BLaER1 treated with 17β-estradiol and CSF1 and Interleukin-3, amounts not matched to agents 10 nM and 100 nM (cell line): Measurements from ENCODE around the gene TMEM269.
"Not testable (repeated sequence)": the region's sequence is repeated elsewhere in the genome, so short reads cannot be mapped to it uniquely, and the experiment has no call there.

Source experiments
- H3K27ac ChIP-seq, 11 experiments: shearing (Covaris generic); formaldehyde crosslinking; 2 replicates each; pipeline ENCODE4 v1.8.1; 2022
- H3K27me3 ChIP-seq, 11 experiments: shearing (Covaris generic); formaldehyde crosslinking; 2 replicates each; pipeline ENCODE4 v1.8.1; 2022
- H3K36me3 ChIP-seq, 11 experiments: shearing (Covaris generic); formaldehyde crosslinking; 2 replicates each; pipeline ENCODE4 v1.8.1; 2022
- H3K4me1 ChIP-seq, 10 experiments: shearing (Covaris generic); formaldehyde crosslinking; 2 replicates each; pipeline ENCODE4 v1.8.1; 2022
- H3K4me2 ChIP-seq, 11 experiments: shearing (Covaris generic); formaldehyde crosslinking; 2 replicates each; pipeline ENCODE4 v1.8.1; 2022
- H3K4me3 ChIP-seq, 10 experiments: shearing (Covaris generic); formaldehyde crosslinking; 2 replicates each; pipeline ENCODE4 v1.8.1; 2022
- H3K9ac ChIP-seq, 11 experiments: shearing (Covaris generic); formaldehyde crosslinking; 2 replicates each; pipeline ENCODE4 v1.8.1; 2022
- H3K9me3 ChIP-seq, 11 experiments: shearing (Covaris generic); formaldehyde crosslinking; replicated peaks in 1 of 11; 2 replicates each; pipeline ENCODE4 v1.8.1; 2022
- H4K20me1 ChIP-seq, 11 experiments: shearing (Covaris generic); formaldehyde crosslinking; 2 replicates each; pipeline ENCODE4 v1.8.1; 2022
- Cebpa-rat ChIP-seq, 11 experiments: shearing (Covaris generic); IDR thresholded peaks; 2 replicates each; pipeline ENCODE4 v1.8.1; 2022

The TMEM269 gene

GRCh38 chr1:42793824-42794223 lies 9.0 kb downstream of the TMEM269 start:
- no peak overlapping the region for H3K9ac ChIP-seq
- H3K4me1 ChIP-seq, result no peaks in the 10 kb centered on the region
- H3K27me3 ChIP-seq, result no peaks in the 10 kb centered on the region
- no peak overlapping the region for H3K27ac ChIP-seq
- H3K4me3 ChIP-seq, result no peak overlapping the region
- no peaks in the 10 kb centered on the region for H3K9me3 ChIP-seq
- H3K4me2 ChIP-seq, result no peak overlapping the region
- H3K36me3 ChIP-seq, result no peaks in the 10 kb centered on the region
- TF ChIP-seq Cebpa-rat (IDR thresholded peaks at IDR 0.05), result no peak
- H4K20me1 ChIP-seq, result no peaks in the 10 kb centered on the region

GRCh38 chr1:42797414-42797813 lies 12.6 kb downstream of the TMEM269 start:
- Histone ChIP-seq H3K4me3 (no peak overlapping the region), H4K20me1 (no peaks in the 10 kb centered on the region), H3K4me2 (no peak overlapping the region), H3K4me1 (peaks cover 0 to 8% (median 3%) of the 10 kb centered on the region in 10 experiments; a peak in 9 of 20 replicates), H3K9ac (no peak overlapping the region), H3K27me3 (no peaks in the 10 kb centered on the region), H3K36me3 (no peaks in the 10 kb centered on the region), H3K27ac (no peak overlapping the region), H3K9me3 (no peaks in the 10 kb centered on the region)
- TF ChIP-seq Cebpa-rat (IDR thresholded peaks at IDR 0.05), result no peak

GRCh38 chr1:42797979-42798378 lies 13.2 kb downstream of the TMEM269 start:
- H3K27ac ChIP-seq, result no peak overlapping the region
- H3K4me3 ChIP-seq, result no peak overlapping the region
- no peak overlapping the region for H3K4me2 ChIP-seq
- no peaks in the 10 kb centered on the region for H4K20me1 ChIP-seq
- H3K9me3 ChIP-seq, result no peaks in the 10 kb centered on the region
- H3K27me3 ChIP-seq, result no peaks in the 10 kb centered on the region
- TF ChIP-seq Cebpa-rat (IDR thresholded peaks at IDR 0.05), result no peak
- no peak overlapping the region for H3K9ac ChIP-seq
- H3K36me3 ChIP-seq, result no peaks in the 10 kb centered on the region
- peaks cover 0 to 8% (median 3%) of the 10 kb centered on the region in 10 experiments; a peak in 9 of 20 replicates for H3K4me1 ChIP-seq

DNA sequence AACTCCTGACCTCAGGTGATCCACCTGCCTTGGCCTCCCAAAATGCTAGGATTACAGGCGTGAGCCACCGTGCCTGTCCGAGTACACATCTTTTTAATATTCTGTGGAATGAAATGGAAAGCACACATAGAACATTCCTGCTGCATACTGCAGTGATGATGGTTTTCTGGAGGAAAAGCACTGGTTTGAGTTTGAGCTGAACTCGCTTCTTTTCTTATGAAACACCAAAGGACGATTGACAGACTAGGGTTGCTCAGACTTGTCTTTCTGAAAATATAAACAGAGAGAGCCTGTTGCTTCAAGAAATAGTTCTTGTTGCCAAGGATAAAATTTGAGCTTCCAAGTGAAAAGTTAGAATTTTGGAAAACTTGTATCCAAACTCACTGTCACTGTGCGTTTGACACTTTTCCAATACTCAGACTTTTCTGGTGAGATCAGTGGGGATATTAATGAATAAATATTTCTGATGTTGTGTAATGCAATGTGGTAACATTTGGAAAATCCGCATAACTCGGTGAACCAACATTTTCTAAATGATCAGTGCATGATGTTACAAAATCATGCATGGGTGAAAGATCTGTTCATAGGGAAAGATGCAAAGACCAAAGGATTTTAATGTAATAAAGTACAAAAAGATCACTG lies 17.2 kb downstream of the TMEM269 start:
- Histone ChIP-seq H3K27ac (no peak overlapping the region), H3K4me2 (no peak overlapping the region), H3K27me3 (no peaks in the 10 kb centered on the region), H4K20me1 (no peaks in the 10 kb centered on the region), H3K4me3 (no peak overlapping the region), H3K9me3 (peaks cover 18 to 25% (median 22%) of the 10 kb centered on the region in 11 experiments), H3K4me1 (peaks cover 0 to 8% (median 3%) of the 10 kb centered on the region in 10 experiments; a peak in 9 of 20 replicates), H3K9ac (no peak overlapping the region), H3K36me3 (peaks cover 23 to 35% (median 26%) of the 10 kb centered on the region in 11 experiments)
- no peak for TF ChIP-seq Cebpa-rat (IDR thresholded peaks at IDR 0.05)

- TF ChIP-seq Cebpa-rat (IDR thresholded peaks at IDR 0.05), result no peak
- Histone ChIP-seq H3K4me2 (no peak overlapping the region), H3K27ac (no peak overlapping the region), H3K9me3 (peaks cover 18 to 25% (median 22%) of the 10 kb centered on the region in 11 experiments), H4K20me1 (peaks cover 0 to 4% (median 0%) of the 10 kb centered on the region in 11 experiments; a peak in 1 of 22 replicates), H3K4me1 (peaks cover 0 to 10% (median 0%) of the 10 kb centered on the region in 10 experiments; a peak in 6 of 20 replicates), H3K36me3 (peaks cover 23 to 49% (median 40%) of the 10 kb centered on the region in 11 experiments), H3K9ac (no peak overlapping the region), H3K27me3 (no peaks in the 10 kb centered on the region), H3K4me3 (no peak overlapping the region)
These were observed 21.4 kb downstream of the TMEM269 start for GRCh38 chr1:42806171-42806570.

- Histone ChIP-seq H3K9ac (no peak overlapping the region), H3K4me3 (no peak overlapping the region), H3K27me3 (no peaks in the 10 kb centered on the region), H3K4me1 (peaks cover 0 to 10% (median 0%) of the 10 kb centered on the region in 10 experiments; a peak in 6 of 20 replicates), H4K20me1 (peaks cover 0 to 4% (median 0%) of the 10 kb centered on the region in 11 experiments; a peak in 1 of 22 replicates), H3K36me3 (peaks cover 23 to 53% (median 42%) of the 10 kb centered on the region in 11 experiments), H3K27ac (no peak overlapping the region), H3K9me3 (peaks cover 18 to 25% (median 22%) of the 10 kb centered on the region in 11 experiments), H3K4me2 (no peak overlapping the region)
- TF ChIP-seq Cebpa-rat (IDR thresholded peaks at IDR 0.05), result no peak
These were observed 21.8 kb downstream of the TMEM269 start for GRCh38 chr1:42806593-42806992.

DNA sequence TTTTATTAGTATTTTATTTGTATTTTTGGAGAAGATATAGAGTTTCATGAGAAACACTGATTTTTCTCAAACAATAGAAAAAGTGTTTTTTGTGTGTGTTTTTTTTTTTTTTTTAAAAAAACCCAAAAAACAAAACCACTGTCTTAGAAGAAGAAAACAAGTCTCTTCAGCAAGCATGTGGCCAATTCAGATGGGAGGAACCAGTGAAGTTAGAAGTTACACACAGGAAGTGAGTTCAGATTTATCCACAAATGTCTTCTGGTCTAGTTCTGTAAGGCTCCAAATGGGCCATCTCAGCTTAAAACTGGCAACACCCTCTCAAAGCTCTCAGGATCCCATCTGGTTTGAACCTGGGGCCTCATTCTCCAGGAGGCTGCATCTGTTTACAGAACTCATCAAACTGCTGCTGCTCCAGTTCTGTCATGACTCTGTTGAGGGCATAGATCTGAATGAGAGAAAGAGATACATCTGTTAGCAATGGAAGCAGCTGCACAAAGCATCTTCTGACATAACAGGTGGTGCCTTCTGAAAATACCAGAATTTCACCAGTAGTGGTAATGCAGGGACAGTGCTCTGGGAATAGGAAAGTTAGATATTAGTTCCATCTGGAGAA lies 22.4 kb downstream of the TMEM269 start:
- no peak overlapping the region for H3K9ac ChIP-seq
- peak overlapping the region in 1 of 11 experiments; percentile 13; a peak in 2 of 22 replicates for H3K4me2 ChIP-seq
- H3K4me1 ChIP-seq, result peaks cover 0 to 10% (median 0%) of the 10 kb centered on the region in 10 experiments; a peak in 6 of 20 replicates
- peaks cover 0 to 4% (median 0%) of the 10 kb centered on the region in 11 experiments; a peak in 1 of 22 replicates for H4K20me1 ChIP-seq
- peaks cover 23 to 53% (median 43%) of the 10 kb centered on the region in 11 experiments for H3K36me3 ChIP-seq
- no peak overlapping the region for H3K4me3 ChIP-seq
- H3K27me3 ChIP-seq, result no peaks in the 10 kb centered on the region
- H3K27ac ChIP-seq, result no peak overlapping the region
- H3K9me3 ChIP-seq, result peaks cover 18 to 25% (median 22%) of the 10 kb centered on the region in 11 experiments
- TF ChIP-seq Cebpa-rat (IDR thresholded peaks at IDR 0.05), result no peak

DNA sequence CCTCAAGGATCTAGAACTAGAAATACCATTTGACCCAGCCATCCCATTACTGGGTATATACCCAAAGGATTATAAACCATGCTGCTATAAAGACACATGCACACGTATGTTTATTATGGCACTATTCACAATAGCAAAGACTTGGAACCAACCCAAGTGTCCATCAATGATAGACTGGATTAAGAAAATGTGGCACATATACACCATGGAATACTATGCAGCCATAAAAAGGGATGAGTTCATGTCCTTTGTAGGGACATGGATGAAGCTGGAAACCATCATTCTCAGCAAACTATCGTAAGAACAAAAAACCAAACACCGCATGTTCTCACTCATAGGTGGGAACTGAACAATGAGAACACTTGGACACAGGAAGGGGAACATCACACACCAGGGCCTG lies 30.0 kb downstream of the TMEM269 start:
- H3K27ac ChIP-seq, H3K9me3 ChIP-seq, H3K4me2 ChIP-seq, H3K4me3 ChIP-seq, H3K27me3 ChIP-seq, H3K9ac ChIP-seq: not testable (repeated sequence)
- peaks cover 18 to 25% (median 20%) of the 10 kb centered on the region in 10 experiments for H3K4me1 ChIP-seq
- peaks cover 0 to 11% (median 0%) of the 10 kb centered on the region in 11 experiments; a peak in 3 of 22 replicates for H4K20me1 ChIP-seq
- peaks cover 0 to 24% (median 20%) of the 10 kb centered on the region in 11 experiments; a peak in 13 of 22 replicates for H3K36me3 ChIP-seq

DNA sequence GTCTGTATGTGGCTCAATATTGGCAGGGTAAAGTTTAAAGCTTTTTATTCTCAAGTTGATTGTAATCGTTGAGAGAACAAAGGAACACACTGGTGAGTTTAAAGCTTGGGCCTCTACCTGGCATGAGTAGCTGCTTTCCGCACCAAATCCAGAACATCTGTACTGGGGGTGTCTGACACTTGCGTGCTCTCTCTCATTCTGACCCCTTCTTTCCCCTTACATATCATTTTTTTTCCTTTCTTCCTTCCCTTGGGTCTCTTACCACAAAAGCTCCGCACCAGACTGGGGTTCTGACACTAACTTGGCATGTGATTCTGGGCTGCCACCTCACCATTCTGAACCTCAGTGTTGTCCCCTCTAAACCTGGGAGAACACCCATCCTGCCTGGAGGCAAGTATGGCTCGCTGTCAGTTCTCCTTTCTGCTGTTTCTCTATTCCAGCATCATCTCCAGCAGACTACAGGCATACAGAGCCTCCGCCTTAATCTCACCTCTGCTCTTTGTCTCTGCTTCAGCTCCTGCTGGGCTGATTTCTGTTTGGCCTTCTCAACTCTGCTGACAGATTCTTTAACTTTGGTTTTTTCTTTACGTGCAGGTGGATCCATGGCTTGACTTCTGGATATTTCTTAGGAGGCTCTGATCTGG lies 31.3 kb downstream of the TMEM269 start:
- Histone ChIP-seq H3K4me1 (peaks cover 18 to 28% (median 20%) of the 10 kb centered on the region in 10 experiments), H3K27ac (peak overlapping the region in 10 of 11 experiments; percentile 96 to 100 (median 98); a peak in 21 of 22 replicates), H3K9me3 (no peaks in the 10 kb centered on the region), H3K27me3 (no peaks in the 10 kb centered on the region), H3K9ac (peak overlapping the region; percentile 94 to 99 (median 98)), H3K4me2 (peak overlapping the region; percentile 81 to 98 (median 95)), H3K36me3 (peaks cover 0 to 22% (median 16%) of the 10 kb centered on the region in 11 experiments; a peak in 13 of 22 replicates), H3K4me3 (peak overlapping the region; percentile 62 to 80 (median 71)), H4K20me1 (peaks cover 0 to 11% (median 0%) of the 10 kb centered on the region in 11 experiments; a peak in 2 of 22 replicates)
- TF ChIP-seq Cebpa-rat (IDR thresholded peaks at IDR 0.05), result no peak
